ENCODE measurements around the gene TLE5. TPM values are rescaled to one million over a fixed set of nuclear protein-coding genes. Genes with fewer than 3 reads are reported as not detected.

TLE5 gene
- total and polyA plus RNA-seq, 8 donors: 335 to 954 (median 788) TPM

DNA sequence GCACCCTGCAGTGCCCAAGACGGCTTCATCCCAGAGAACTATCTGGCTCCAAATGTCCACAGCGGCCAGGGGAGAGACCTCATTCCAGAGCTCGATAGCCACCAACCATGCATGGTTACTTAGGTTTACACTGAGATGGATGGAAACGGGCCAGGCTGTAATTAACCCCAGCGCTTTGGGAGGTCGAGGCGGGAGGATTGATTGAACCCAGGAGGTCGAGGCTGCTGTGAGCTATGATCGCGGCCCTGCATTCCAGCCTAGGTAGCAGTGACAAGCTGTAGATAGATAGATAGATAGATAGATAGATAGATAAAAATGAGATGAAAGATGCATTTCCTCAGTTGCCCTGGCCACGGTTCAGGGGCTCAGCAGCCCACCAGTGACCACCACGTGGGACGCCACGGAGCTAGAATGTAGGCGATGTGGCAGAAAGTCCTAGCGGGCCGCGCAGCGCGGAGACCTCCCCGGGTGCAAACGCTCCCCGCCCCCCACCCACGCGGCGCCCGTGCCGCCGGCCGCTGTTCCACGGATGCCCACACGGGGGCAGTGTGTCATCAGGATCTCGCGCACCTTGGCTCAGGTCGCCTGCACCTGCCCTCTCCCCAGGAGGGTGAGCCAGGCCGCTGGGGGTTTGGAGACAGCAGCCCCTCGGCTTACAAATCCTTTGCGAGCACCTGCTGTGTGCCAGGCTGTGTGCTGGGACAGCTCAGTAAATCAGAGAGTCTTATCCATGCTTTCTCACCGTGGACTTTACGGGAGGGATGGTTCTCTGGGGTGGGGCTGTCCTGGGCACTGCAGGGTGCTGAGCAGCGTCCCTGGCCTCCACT, 13.5 kb upstream of the TLE5 start:
- intact Hi-C loops (cut with DNase I): no loop called here
- H3K27ac ChIP-seq: no peak overlapping the region
- H3K4me1 ChIP-seq: peaks cover 0 to 12% of the 10 kb centered on the region in 2 donors
- TF ChIP-seq, protein P1, sequence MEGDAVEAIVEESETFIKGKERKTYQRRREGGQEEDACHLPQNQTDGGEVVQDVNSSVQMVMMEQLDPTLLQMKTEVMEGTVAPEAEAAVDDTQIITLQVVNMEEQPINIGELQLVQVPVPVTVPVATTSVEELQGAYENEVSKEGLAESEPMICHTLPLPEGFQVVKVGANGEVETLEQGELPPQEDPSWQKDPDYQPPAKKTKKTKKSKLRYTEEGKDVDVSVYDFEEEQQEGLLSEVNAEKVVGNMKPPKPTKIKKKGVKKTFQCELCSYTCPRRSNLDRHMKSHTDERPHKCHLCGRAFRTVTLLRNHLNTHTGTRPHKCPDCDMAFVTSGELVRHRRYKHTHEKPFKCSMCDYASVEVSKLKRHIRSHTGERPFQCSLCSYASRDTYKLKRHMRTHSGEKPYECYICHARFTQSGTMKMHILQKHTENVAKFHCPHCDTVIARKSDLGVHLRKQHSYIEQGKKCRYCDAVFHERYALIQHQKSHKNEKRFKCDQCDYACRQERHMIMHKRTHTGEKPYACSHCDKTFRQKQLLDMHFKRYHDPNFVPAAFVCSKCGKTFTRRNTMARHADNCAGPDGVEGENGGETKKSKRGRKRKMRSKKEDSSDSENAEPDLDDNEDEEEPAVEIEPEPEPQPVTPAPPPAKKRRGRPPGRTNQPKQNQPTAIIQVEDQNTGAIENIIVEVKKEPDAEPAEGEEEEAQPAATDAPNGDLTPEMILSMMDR (IDR thresholded peaks at IDR 0.05): peak; percentile 94
- ATAC-seq: peak; percentile 95
- H3K36me3 ChIP-seq: no peaks in the 10 kb centered on the region
- no peaks in the 10 kb centered on the region for H3K27me3 ChIP-seq
- no peak overlapping the region for H3K4me3 ChIP-seq
- DNase-seq: peak in 3 of 4 donors; percentile 58 to 92 (median 63)
- H3K9me3 ChIP-seq: no peaks in the 10 kb centered on the region

DNA sequence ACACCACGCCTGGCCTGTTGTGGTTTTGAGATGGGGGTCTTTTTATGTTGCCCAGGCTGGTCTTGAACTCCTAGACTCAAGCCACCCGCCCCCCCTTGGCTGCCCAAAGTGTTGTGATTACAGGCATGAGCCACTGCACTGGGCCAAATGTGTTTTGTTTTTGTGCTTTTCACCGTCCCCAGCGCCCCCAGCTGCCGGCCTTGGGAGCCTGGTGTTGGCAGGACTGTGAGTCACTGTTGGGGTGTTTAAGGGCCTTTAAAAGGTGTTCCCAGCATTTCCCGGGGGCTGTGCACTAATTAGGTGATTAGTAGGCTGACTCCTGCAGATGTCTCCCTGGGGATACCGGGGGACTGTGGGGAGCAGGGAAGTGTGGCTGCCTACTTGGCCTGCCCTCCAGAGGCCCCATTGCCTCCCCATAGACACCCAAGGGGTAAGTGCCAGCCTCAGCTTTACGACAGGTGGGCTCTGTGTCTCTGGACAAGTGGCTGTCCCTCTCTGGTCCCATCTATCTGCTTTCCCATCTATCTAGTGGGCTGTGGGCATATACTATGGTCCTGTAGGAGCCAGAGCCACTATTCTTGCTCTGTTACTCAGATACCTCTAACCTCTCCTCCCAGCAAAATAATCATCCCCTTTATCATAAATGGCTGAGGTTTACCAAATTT, 11.8 kb upstream of the TLE5 start:
- ATAC-seq (peak; percentile 29), DNase-seq (no peak)
- TF ChIP-seq, protein P1 (IDR thresholded peaks at IDR 0.05): no peak
- H3K27ac ChIP-seq: no peak overlapping the region
- intact Hi-C loops (cut with DNase I): no loop called here
- H3K4me1 ChIP-seq: peaks cover 0 to 7% of the 10 kb centered on the region in 2 donors
- no peaks in the 10 kb centered on the region for H3K36me3 ChIP-seq
- no peak overlapping the region for H3K4me3 ChIP-seq
- H3K27me3 ChIP-seq: no peaks in the 10 kb centered on the region
- no peaks in the 10 kb centered on the region for H3K9me3 ChIP-seq

DNA sequence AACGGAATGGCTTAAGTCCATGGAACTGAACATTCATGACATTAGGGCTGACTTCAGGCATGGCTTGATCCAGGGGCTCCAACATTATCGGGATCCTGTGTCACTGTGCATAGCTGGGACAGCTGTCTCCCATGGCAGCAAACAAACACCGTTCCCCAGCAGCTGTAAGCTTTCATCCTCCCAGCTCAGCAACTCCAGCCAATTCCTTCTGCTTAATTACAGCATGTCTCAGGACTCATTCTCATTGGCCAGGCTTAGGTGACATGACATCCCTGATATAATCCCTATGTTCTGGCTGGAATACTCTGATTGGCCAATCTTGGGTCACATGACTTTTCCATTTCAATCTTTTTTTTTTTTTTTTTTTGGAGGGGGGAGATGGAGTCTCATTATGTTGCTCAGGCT, 10.9 kb upstream of the TLE5 start:
- Histone ChIP-seq H3K4me3 (no peak overlapping the region), H3K27ac (no peak overlapping the region), H3K4me1 (peaks cover 0 to 7% of the 10 kb centered on the region in 2 donors), H3K27me3 (no peaks in the 10 kb centered on the region), H3K36me3 (no peaks in the 10 kb centered on the region), H3K9me3 (no peaks in the 10 kb centered on the region)
- DNase-seq (peak in 2 of 4 donors; percentile 82 to 91), ATAC-seq (peak; percentile 49)
- TF ChIP-seq, protein P1 (IDR thresholded peaks at IDR 0.05): no peak
- intact Hi-C loops (cut with DNase I): no loop called here

DNA sequence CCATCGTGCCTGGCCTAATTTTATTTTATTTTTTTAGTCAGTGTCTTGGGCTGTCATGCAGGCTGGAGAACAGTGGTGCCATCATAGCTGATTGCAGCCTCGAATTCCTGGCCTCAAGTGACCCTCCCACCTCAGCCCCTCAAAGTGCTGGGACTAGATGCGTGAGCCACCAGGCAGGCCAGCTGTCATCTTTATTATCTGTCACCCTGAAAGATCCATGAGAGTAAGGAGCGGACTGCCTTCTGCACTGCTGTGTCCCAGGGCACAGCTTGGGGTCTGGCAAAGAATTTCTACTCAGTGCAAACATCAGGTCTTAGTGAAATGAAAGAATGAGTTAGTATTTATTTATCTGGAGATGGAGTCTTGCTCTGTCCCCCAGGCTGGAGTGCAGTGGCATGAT, 9.5 kb upstream of the TLE5 start:
- intact Hi-C loops (cut with DNase I): no loop called here
- no peaks in the 10 kb centered on the region for H3K27me3 ChIP-seq
- no peak overlapping the region for H3K27ac ChIP-seq
- no peaks in the 10 kb centered on the region for H3K9me3 ChIP-seq
- no peak overlapping the region for H3K4me3 ChIP-seq
- H3K36me3 ChIP-seq: no peaks in the 10 kb centered on the region
- DNase-seq (no peak), ATAC-seq (no peak)
- TF ChIP-seq, protein P1 (IDR thresholded peaks at IDR 0.05): no peak
- peaks cover 0 to 7% of the 10 kb centered on the region in 2 donors for H3K4me1 ChIP-seq

DNA sequence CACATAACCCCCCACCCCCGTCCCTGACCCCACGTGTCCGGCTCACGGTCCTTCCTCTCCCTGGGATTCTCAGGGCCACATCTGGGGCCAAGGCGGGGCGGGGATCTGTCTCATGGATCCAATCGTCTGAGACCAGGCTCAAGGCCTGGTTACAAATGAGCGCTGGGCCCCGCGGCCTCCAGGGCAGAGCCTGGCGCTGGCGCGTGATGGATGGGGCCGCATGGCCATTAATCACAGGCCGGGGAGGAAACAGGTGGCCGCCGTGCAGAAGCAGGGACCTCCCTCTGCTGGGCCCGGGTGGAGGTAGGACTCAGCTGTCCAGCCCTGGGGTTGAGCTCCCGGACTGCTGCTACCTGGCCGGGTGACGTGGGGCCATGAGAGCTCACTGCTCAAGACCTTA, 5.8 kb upstream of the TLE5 start:
- no peaks in the 10 kb centered on the region for H3K36me3 ChIP-seq
- no peak overlapping the region for H3K4me3 ChIP-seq
- ATAC-seq (no peak), DNase-seq (no peak)
- H3K4me1 ChIP-seq: peaks cover 2 to 24% of the 10 kb centered on the region in 2 donors
- TF ChIP-seq, protein P1 (IDR thresholded peaks at IDR 0.05): no peak
- no peak overlapping the region for H3K27ac ChIP-seq
- H3K9me3 ChIP-seq: no peaks in the 10 kb centered on the region
- intact Hi-C loops (cut with DNase I): no loop called here
- H3K27me3 ChIP-seq: no peaks in the 10 kb centered on the region
